AG04449 (cell line): ENCODE data around the gene UACA.
A peak's percentile ranks its signal among the peaks of the same experiment; 100 is the strongest.

ENCODE experiments used
- CTCF ChIA-PET: fragments of 350-600 bp; formaldehyde crosslinking; extraction: SDS; loops from one replicate; lab custom pipeline; 2021; ENCODE audit warnings: antibody characterized with exemption; lab: Yijun Ruan, JAX
- POLR2A ChIA-PET: fragments of 400-600, 350-600 bp; formaldehyde crosslinking; extraction: SDS; loops from one replicate; lab custom pipeline; 2020; ENCODE audit warnings: antibody characterized with exemption, inconsistent platforms; lab: Yijun Ruan, JAX
- DNase-seq: peaks from one replicate; pipeline ENCODE4 v3.0.0-alpha.2; 2010; ENCODE audit warnings: low read depth, low spot score
- H3K4me3 ChIP-seq: 2 replicates; pipeline ENCODE4 v1.5.1; 2011; ENCODE audit warnings: low read depth, mild to moderate bottlenecking, control low read depth, low read length
- TF ChIP-seq, protein P1 (sequence below): IDR thresholded peaks from one replicate; pipeline ENCODE4 v1.5.1; 2011; ENCODE audit warnings: mild to moderate bottlenecking, moderate library complexity, low read length, control low read depth, inconsistent platforms; ENCODE audit not compliant: insufficient read depth; ENCODE audit errors: missing control alignments

UACA gene

DNA sequence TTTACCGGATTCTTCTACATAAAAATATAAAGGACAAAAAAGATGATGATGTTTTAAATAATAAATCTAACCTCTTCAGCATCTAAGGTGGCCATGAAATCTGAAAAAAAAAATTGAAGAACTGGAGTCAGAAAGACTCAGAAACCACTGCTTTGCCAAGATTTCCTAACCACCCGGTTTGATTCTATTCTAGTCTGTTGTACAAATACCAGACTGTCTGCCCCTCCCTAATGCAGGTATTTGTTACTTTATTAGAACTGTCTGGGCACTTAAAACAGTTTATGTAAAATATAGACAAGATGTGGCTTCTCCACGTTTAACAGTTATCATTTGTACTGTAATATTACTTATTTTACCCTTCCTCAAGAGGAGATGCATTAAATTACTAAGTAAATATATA, 48.8 kb downstream of the UACA start:
- ChIA-PET POLR2A (interaction anchor here (1.2 to 1.3 kb wide), 2 partner anchors 12 to 142 kb away, joined by 3 to 4 read pairs; no protein-coding TSS in a partner anchor), CTCF (interaction anchor here (0.6 to 4.1 kb wide), 5 partner anchors 9 to 126 kb away, joined by 3 to 48 read pairs (median 3); no protein-coding TSS in a partner anchor)
- TF ChIP-seq, protein P1, sequence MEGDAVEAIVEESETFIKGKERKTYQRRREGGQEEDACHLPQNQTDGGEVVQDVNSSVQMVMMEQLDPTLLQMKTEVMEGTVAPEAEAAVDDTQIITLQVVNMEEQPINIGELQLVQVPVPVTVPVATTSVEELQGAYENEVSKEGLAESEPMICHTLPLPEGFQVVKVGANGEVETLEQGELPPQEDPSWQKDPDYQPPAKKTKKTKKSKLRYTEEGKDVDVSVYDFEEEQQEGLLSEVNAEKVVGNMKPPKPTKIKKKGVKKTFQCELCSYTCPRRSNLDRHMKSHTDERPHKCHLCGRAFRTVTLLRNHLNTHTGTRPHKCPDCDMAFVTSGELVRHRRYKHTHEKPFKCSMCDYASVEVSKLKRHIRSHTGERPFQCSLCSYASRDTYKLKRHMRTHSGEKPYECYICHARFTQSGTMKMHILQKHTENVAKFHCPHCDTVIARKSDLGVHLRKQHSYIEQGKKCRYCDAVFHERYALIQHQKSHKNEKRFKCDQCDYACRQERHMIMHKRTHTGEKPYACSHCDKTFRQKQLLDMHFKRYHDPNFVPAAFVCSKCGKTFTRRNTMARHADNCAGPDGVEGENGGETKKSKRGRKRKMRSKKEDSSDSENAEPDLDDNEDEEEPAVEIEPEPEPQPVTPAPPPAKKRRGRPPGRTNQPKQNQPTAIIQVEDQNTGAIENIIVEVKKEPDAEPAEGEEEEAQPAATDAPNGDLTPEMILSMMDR = no peak
- no peak overlapping the region for H3K4me3 ChIP-seq
- no peak for DNase-seq

DNA sequence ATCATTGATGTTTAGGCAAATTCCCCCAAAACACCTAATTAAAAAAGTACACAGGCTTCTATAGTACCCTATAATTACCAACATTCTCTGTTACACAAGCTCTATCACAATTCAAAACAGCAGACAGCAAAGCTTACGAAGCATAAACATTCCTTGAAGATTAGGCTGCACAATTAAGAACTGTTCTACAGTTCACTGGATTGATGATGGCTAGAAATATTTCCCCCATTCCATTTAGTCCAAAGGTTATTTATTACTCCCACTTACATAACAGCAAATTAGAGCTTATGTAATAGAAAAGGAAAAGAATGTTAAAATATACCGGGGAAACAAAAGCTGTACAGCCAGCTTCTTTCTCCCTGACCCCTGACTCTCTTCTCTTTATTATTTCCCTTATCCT, 49.3 kb downstream of the UACA start:
- TF ChIP-seq, protein P1 = no peak
- DNase-seq = peak; percentile 40
- ChIA-PET CTCF (interaction anchor here (1.0 to 4.1 kb wide), 4 partner anchors 9 to 97 kb away, joined by 3 to 48 read pairs (median 6); no protein-coding TSS in a partner anchor), POLR2A (interaction anchor here (0.8 to 1.3 kb wide), 3 partner anchors 13 to 144 kb away, joined by 3 to 4 read pairs (median 3); no protein-coding TSS in a partner anchor)
- no peak overlapping the region for H3K4me3 ChIP-seq

DNA sequence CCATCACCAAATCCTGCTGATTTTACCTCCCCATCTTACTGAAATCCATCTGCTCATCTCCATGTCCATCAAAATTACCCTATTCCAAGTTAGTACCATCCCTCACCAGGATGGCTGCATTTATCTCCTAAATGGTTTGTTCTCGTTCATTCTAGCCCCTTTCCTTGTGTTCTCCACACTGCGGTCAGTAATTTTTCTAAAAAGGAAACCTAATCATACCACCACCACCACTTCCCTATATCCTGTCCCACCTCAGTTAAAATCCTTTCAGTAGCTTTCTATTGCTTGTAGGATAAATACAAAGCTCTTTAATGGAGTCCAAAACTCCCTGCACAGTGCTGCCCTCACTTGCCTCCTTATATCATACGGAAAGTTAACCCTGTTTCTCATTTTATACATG, 51.1 kb downstream of the UACA start:
- CTCF ChIA-PET = interaction anchor here (0.7 to 4.1 kb wide), 5 partner anchors 9 to 162 kb away, joined by 3 to 48 read pairs (median 3); no protein-coding TSS in a partner anchor
- no peak for DNase-seq
- POLR2A ChIA-PET = no interaction called here
- TF ChIP-seq, protein P1 = no peak
- no peak overlapping the region for H3K4me3 ChIP-seq

DNA sequence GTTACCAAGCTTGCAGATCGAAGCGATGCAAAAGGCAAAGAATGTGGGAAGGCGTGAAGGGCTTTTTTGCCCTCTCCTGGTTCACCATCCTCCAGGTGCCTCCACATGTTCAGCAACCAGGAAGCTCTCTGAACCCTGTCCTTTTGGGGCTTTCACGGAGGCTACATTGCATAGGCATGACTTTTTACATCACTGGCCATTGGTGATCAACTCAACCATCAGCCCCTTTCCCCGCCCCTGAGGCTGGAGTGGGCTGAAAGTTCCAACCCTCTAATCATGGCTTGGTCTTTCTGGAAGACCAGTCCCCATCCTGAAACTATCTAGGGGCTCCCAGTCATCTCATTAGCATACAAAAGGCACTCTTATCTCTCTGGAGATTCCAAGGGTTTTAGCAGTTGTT, 52.6 kb downstream of the UACA start:
- H3K4me3 ChIP-seq = no peak overlapping the region
- ChIA-PET POLR2A (no interaction called here), CTCF (interaction anchor here (1.2 kb wide), 2 partner anchors 12 to 102 kb away, joined by 4 to 7 read pairs; no protein-coding TSS in a partner anchor)
- DNase-seq = no peak
- TF ChIP-seq, protein P1 = no peak

DNA sequence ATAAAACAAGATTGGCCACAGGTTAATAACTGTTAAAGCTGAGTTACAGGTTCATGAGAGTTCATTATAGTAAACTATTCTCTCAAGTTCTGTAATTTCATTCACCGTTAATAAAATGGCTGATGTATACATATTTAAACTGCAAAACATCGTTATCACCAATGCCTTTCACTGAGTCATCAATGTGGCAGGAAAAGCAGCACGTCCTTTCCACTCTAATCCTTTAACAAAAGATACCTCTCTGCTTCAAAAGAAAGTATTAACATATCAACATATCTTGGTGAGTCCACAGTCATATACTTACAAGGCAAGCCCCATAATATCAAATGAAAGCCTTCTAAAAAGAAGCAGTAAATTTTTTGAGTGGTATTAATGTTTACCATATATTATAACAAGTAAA, 54.5 kb downstream of the UACA start:
- ChIA-PET POLR2A (no interaction called here), CTCF (interaction anchor here (1.5 kb wide), 1 partner anchor 103 kb away, joined by 6 read pairs; no protein-coding TSS in a partner anchor)
- TF ChIP-seq, protein P1 = no peak
- H3K4me3 ChIP-seq = no peak overlapping the region
- no peak for DNase-seq

DNA sequence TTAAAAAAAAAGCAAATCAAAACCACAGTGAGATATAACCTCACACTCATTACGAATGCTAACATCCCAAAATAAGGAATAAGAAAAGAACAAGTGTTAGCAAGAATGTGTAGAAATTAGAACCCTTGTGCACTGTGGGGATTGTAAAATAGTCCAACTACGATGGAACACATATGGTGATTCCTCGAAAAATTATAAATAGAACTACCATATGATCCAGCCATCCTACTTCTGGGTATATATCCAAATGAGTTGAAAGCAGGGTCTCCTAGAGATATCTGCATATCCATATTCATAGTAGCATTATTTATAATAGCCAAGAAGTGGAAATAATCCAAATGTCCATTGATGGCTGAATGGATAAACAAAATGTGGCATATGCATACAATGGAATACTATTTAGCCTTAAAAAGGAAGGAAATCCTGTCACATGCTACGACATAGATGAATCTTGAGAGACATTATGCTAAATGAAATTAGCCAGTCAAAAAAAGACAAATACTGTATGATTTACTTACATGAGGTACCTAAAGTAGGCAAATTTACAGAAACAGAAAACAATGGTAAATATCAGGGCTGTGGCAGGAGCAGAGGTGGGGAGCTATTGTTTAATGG, 55.6 kb downstream of the UACA start:
- no peak for DNase-seq
- H3K4me3 ChIP-seq = no peak overlapping the region
- ChIA-PET CTCF (interaction anchor here (1.4 to 1.5 kb wide), 2 partner anchors 15 to 104 kb away, joined by 4 to 6 read pairs; no protein-coding TSS in a partner anchor), POLR2A (no interaction called here)
- TF ChIP-seq, protein P1 = no peak
